HG03066 (cell line): ENCODE measurements around the gene MIS18BP1.
A peak's percentile ranks its signal among the peaks of the same experiment; 100 is the strongest.
"Not testable (repeated sequence)": the region's sequence is repeated elsewhere in the genome, so short reads cannot be mapped to it uniquely, and the experiment has no call there.

Source experiments
- ATAC-seq: cut with Tn5 transposase; IDR thresholded peaks from one replicate; pipeline ENCODE4 v1.9.1; 2021; ENCODE audit warnings: low read depth; ENCODE audit not compliant: unreplicated experiment

Gene MIS18BP1

GRCh38 chr14:45246691-45247090 lies 6.3 kb downstream of the MIS18BP1 start:
- ATAC-seq, result no peak

GRCh38 chr14:45246151-45246550 lies 6.9 kb downstream of the MIS18BP1 start:
- no peak for ATAC-seq

DNA sequence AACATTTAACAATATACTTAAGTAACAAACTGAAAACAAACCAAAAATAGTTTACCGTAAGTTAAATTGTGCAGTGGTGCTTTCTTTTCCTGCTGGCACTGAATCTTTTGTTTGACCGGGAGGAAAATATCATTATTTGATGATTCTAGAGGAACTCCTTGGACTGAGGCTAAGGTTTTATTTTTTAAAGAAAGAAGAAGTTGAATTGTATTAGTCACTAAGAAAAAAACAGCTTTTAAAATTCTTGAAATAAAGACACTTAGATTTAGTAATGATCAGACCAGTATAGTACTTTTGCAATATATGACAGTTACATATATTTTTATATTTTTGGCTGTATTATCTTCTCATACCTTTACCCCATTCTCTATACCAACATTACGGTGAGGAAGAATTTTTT lies 10.3 kb downstream of the MIS18BP1 start:
- no peak for ATAC-seq

- no peak for ATAC-seq
Measured at GRCh38 chr14:45238988-45239387, 14.0 kb downstream of the MIS18BP1 start.

- ATAC-seq, result no peak
Measured at GRCh38 chr14:45227566-45227965, 25.4 kb downstream of the MIS18BP1 start.

DNA sequence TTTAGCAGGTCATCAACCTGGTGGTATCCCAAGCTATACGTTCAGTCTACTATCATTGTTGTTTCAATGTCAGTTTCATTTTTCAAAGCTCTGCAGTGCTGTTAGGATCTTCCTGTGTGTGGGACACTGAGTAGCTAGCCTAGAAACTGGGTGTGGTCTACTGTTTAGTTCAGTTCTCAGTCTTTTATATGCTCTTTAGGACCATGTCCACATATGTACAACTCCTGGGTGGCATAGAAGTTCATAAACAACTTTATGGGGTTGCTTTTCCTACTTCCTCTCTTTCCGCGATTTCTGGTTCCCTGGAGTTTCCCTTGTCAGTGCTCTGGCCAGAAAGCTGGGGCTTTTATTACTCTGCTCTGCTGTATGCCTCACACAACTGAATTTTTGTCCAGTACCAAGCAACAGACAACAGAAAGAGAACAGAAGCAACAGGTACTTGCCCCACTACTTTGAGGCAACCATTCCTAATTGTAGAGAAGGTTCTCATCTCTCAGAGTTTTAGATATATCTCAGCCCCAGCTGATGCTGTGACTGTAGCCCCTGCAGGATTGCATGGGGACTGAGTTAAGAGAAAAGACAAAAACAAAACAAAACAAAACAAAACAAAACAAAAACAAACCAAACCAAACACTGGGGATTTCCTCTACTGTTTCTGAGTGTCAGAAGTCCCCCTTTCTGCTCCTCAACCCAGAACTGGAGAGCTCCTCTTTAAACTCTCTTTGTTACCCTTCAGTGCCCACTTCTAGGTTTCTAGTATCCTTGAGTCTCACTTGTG lies 30.3 kb downstream of the MIS18BP1 start:
- peak; percentile 54 for ATAC-seq

DNA sequence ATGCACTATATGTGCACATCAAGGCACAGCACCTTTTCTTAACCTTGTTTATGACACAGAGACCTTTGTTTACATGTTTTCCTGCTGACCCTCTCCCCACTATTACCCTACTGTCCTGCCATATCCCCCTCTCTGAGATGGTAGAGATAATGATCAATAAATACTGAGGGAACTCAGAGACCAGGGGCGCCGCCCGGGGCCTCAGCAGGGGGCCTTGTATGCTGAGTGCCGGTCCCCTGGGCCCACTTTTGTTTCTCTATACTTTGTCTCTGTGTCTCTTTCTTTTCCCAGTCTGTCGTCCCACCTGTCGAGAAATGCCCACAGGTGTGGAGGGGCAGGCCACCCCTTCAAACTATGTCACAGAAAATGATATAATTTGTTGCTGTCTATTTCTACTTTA lies 38.7 kb downstream of the MIS18BP1 start:
- not testable (repeated sequence) for ATAC-seq

DNA sequence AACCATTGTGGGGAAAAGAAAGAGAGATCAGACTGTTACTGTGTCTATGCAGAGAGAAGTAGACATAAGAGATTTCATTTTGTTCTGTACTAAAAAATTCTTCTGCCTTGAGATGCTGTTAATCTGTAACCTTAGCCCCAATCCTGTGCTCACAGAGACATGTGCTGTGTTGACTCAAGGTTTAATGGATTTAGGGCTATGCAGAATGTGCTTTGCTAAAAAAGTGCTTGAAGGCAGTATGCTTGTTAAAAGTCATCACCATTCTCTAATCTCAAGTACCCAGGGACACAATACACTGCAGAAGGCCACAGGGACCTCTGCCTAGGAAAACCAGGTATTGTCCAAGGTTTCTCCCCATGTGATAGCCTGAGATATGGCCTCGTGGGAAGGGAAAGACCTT lies 39.3 kb downstream of the MIS18BP1 start:
- ATAC-seq, result not testable (repeated sequence)

DNA sequence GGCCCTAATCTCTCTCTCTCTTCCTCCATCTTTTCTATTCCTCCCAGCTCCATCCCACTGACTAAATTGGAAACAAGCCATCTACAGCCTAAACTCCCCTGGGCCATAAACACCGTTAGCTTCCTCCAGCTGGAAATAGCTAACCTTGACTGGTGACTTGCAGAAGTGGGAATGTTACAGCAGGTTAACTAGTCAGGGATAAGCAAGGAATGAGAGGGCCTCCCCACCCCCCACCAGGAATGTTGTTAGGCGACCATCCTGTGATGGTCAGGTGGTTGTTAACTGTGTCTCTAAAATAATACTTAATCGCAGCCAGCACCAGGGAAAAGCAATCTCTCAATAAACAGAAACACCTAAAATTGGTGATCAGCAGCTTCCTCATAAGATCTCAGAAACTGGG lies 40.8 kb downstream of the MIS18BP1 start:
- no peak for ATAC-seq

- no peak for ATAC-seq
Measured at GRCh38 chr14:45211295-45211694, 41.7 kb downstream of the MIS18BP1 start.

GRCh38 chr14:45210159-45210558 lies 42.8 kb downstream of the MIS18BP1 start:
- no peak for ATAC-seq

DNA sequence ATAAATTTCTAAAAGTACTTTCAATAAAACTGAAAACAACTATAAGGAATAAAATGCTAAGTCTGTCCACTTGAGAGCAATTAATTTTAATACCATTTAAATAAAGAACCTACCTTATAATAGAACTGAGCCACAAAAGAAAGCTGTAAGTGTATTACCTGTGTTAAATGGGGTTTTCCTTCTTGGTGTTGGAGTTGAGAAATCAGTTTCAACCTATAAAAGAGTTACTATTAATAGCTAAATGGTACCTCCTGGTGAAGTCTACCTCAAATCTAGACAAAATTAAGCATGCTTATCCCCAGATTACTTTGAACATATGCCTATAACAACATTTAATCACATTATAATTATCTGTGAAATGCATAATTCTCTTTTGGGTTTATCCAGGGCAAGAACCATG lies 48.8 kb downstream of the MIS18BP1 start:
- no peak for ATAC-seq

DNA sequence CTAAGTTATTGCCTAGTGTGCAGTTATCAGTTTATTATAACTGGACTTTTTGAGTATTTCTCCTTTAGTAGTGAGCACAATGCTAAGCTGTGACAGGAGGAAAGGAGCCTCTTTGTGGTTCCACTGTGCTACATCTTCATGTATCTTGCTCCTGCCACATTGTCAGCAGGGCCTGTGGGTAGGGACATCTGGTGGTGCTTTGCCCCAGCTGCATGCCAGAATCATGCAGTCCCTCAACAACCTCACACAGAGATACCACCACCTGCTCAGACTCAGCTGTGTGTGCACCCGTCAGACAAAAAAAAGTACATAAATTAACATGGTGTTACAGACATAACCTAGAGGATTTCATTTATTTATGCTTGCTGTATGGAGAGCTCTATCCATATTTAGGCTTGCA lies 51.1 kb downstream of the MIS18BP1 start:
- peak; percentile 61 for ATAC-seq

DNA sequence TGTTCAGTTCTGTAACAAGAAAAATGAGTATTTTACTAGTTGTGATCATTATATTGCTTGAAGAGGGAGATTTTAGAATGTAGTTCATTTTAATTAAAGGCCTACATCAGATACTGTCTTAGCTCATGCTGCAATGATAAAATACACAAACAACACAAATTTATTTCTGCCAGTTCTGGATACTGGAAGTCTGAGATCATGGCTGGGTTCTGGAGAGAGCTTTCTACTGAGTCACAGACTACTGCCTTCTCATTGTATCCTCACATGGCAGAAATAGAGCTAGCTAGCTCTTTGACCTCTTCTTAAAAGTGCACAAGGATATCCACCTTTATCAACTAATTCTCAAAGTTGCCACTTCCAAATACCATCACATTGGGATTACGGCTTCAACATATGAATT lies 53.8 kb downstream of the MIS18BP1 start:
- ATAC-seq, result no peak

GRCh38 chr14:45198551-45198950 lies 54.5 kb downstream of the MIS18BP1 start:
- ATAC-seq, result no peak

DNA sequence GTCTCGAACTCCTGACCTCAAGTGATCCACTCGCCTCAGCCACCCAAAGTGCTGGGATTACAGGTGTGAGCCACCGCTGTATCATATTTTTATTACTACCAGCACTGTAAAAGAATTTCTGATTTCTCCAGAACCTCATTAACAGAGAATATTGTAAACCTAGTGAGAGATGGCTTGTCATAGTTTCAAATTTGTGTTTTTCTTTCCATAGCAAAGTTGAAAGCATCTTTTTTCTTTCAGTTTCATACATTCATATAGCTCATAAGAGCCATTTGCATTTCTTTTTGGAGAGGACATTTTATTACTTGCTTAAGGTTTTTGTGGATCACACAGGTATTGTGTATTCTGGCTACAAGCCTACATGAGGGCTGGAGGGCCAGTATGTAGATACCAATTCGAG lies 58.0 kb downstream of the MIS18BP1 start:
- no peak for ATAC-seq

DNA sequence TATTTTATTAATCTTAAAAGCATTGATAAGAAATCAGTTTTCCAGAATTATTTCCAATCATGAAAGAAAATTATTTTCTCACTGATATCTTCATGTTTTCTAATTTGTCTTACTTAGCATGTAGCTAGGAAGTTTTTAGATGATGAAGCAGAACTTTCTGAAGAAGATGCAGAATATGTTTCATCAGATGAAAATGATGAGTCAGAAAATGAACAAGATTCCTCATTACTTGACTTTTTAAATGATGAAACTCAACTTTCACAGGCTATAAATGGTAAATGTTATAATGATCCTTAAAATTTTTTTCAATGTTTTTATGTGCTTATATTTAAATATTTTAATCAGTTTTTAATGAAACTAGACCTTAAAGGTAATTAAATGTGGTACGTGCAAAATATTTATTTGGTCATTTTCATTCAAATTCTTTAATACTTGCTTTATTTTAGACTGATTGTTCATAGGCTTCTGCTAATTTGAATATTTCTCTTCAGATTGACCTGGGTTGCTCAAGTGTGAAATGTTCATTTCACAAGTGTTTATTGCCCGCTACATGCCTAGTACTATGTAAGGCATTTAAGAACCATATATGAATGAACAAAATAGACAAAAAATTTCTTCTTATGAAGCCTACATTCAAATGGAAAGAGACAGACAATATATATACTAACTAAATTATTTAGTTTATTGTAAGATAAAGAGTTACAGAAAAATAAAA lies 67.7 kb downstream of the MIS18BP1 start:
- no peak for ATAC-seq

GRCh38 chr14:45181806-45182205 lies 71.2 kb downstream of the MIS18BP1 start:
- no peak for ATAC-seq

- no peak for ATAC-seq
Measured at GRCh38 chr14:45181329-45181728, 71.7 kb downstream of the MIS18BP1 start.

DNA sequence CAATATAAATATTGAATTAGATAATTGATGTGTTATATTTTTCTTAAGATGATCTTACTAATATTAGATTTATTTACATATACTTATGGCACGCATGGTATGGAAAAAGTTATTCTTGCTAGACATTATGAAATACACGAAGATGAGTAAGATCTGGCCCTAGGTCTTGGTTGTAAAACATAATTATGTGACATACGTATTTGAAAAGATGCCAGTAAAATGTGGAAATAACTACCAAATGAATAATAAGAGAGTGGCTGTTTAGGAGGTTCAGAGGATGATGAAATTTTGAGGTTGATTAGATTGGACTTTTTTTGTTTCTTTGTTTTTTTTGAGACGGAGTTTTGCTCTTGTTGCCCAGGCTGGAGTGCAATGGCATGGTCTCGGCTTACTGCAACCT lies 75.9 kb downstream of the MIS18BP1 start:
- ATAC-seq, result no peak

DNA sequence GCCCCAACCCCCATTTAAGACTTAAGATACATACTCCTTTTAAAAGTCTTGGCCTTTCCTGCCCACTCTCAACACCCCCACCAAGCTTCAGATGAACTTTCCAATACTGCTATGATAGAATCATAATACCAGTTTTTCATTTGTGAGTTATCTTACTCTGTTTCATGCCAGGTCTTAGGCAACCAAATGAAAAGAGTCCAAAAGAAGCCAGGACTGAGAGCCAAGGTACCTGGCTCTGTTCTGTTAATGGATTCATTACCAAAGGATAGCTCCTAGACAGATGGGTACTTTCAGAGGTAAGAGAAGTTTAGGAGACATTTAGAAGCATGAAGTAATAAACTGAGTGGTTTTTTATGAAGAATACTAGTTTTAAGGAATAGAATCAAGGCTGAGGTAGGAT lies 83.1 kb downstream of the MIS18BP1 start:
- ATAC-seq, result no peak

DNA sequence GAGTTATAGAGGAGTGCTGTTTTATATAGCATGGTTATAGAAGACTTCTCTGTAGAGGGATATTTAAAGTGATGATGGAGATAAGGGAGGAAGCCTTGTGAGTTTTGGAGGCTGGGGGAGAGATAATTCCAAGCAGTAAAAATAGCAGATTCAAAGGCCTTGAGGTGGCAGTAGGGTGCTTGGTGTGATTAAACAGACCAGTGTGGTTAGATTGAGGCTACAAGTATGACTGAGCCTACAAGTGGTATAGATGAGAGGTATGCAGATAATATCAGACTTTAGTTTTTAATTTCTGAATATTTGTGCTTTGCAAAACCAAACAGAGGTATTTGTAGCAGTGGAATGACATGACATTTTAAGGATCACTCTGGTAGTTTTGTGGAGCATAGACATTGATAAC lies 96.9 kb downstream of the MIS18BP1 start:
- no peak for ATAC-seq
